Parathyroid adenoma (tissue), 2 donors: Measurements from ENCODE around the gene OR4B1.

Experiments
- H2AFZ ChIP-seq: fragments of 300-600 bp; sonication (generic); one replicate; pipeline ENCODE4 v1.7.0; 2017; ENCODE audit warnings: antibody characterized with exemption, mild to moderate bottlenecking
- H3K27ac ChIP-seq: fragments of 300-600 bp; sonication (generic); one replicate; pipeline ENCODE4 v1.7.0; 2017
- H3K27me3 ChIP-seq: fragments of 300-600 bp; sonication (generic); one replicate; pipeline ENCODE4 v1.7.0; 2017; ENCODE audit warnings: low read length; ENCODE audit not compliant: control insufficient read depth, insufficient read depth
- H3K36me3 ChIP-seq: fragments of 300-600 bp; sonication (generic); one replicate; pipeline ENCODE4 v1.7.0; 2017; ENCODE audit warnings: low read length; ENCODE audit not compliant: control insufficient read depth, insufficient read depth
- H3K4me1 ChIP-seq: fragments of 300-600 bp; sonication (generic); one replicate; pipeline ENCODE4 v1.7.0; 2017; ENCODE audit warnings: control low read depth
- H3K4me2 ChIP-seq: fragments of 300-600 bp; sonication (generic); one replicate; pipeline ENCODE4 v1.7.0; 2017; ENCODE audit warnings: low read length
- H3K4me3 ChIP-seq: fragments of 300-600 bp; sonication (generic); one replicate; pipeline ENCODE4 v1.7.0; 2017; ENCODE audit warnings: low read depth, low read length
- H3K79me2 ChIP-seq: fragments of 300-600 bp; sonication (generic); one replicate; pipeline ENCODE4 v1.7.0; 2017; ENCODE audit warnings: control low read depth
- H3K9ac ChIP-seq: fragments of 300-600 bp; sonication (generic); one replicate; pipeline ENCODE4 v1.7.0; 2017; ENCODE audit warnings: mild to moderate bottlenecking
- H3K9me3 ChIP-seq: fragments of 300-600 bp; sonication (generic); one replicate; pipeline ENCODE4 v1.7.0; 2017; ENCODE audit warnings: low read length; ENCODE audit not compliant: control insufficient read depth
- TF ChIP-seq, protein P1 (sequence below): fragments of 300-600 bp; sonication (generic); IDR thresholded peaks from one replicate; pipeline ENCODE4 v1.7.0; 2017; ENCODE audit warnings: antibody characterized with exemption, mild to moderate bottlenecking
- donor health status: primary hyperparathyroidism.

Gene OR4B1

DNA sequence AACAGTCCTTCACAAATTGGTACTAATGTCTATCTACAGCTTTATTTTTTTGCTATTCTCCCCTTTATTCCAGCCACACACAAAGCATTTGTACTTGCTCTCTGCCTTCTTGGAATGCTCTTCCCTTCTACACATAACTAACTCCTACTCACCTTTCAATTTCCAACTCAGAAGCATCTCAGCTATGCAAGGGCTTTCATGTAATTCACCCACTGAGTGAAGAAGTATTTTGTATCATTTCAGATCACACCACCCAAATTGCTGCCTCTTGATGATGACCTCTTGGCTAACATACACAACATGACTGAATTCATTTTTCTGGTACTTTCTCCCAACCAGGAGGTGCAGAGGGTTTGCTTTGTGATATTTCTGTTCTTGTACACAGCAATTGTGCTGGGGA is 28.2 kb downstream of the OR4B1 start, which contains the start of gene OR4X2:
OR4X2 (plus strand) TSS at position 301 of the 400 bp plus-strand sequence; CDS start at position 301, 0 bp downstream.
- no peak within 1 kb of the TSS for H2AFZ ChIP-seq
- no peaks in the 10 kb centered on the region for H3K79me2 ChIP-seq
- TF ChIP-seq, protein P1, sequence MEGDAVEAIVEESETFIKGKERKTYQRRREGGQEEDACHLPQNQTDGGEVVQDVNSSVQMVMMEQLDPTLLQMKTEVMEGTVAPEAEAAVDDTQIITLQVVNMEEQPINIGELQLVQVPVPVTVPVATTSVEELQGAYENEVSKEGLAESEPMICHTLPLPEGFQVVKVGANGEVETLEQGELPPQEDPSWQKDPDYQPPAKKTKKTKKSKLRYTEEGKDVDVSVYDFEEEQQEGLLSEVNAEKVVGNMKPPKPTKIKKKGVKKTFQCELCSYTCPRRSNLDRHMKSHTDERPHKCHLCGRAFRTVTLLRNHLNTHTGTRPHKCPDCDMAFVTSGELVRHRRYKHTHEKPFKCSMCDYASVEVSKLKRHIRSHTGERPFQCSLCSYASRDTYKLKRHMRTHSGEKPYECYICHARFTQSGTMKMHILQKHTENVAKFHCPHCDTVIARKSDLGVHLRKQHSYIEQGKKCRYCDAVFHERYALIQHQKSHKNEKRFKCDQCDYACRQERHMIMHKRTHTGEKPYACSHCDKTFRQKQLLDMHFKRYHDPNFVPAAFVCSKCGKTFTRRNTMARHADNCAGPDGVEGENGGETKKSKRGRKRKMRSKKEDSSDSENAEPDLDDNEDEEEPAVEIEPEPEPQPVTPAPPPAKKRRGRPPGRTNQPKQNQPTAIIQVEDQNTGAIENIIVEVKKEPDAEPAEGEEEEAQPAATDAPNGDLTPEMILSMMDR = no peak
- no peaks in the 10 kb centered on the region for H3K9me3 ChIP-seq
- no peaks in the 10 kb centered on the region for H3K4me1 ChIP-seq
- no peaks in the 10 kb centered on the region for H3K36me3 ChIP-seq
- H3K4me2 ChIP-seq = no peak within 1 kb of the TSS
- no peaks in the 10 kb centered on the region for H3K27me3 ChIP-seq
- no peak within 1 kb of the TSS for H3K4me3 ChIP-seq
- no peak within 1 kb of the TSS for H3K9ac ChIP-seq
- no peak within 1 kb of the TSS for H3K27ac ChIP-seq

DNA sequence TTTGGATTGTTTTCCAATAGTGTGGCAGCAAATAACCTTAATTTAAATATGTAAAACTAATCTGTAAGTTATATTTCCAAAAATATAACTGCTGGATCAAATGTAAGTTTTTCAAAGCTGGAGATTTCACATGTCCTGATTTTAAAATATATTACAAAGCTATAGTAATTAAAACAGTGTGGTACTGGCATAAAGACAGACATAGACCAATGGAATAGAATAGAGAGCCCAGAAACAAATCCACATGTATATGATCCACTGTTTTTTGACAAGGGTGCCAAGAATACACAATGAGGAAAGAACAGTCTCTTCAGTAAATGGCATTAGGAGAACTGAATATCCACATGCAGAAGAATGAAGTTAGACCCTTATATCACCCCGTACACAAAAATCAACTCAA is 32.3 kb downstream of the OR4B1 start:
- H3K27me3 ChIP-seq = no peaks in the 10 kb centered on the region
- no peaks in the 10 kb centered on the region for H3K36me3 ChIP-seq
- H3K79me2 ChIP-seq = no peaks in the 10 kb centered on the region
- no peak overlapping the region for H2AFZ ChIP-seq
- no peaks in the 10 kb centered on the region for H3K4me1 ChIP-seq
- TF ChIP-seq, protein P1 = no peak
- no peak overlapping the region for H3K9ac ChIP-seq
- H3K9me3 ChIP-seq = no peaks in the 10 kb centered on the region
- H3K27ac ChIP-seq = no peak overlapping the region
- H3K4me2 ChIP-seq = no peak overlapping the region
- H3K4me3 ChIP-seq = no peak overlapping the region

DNA sequence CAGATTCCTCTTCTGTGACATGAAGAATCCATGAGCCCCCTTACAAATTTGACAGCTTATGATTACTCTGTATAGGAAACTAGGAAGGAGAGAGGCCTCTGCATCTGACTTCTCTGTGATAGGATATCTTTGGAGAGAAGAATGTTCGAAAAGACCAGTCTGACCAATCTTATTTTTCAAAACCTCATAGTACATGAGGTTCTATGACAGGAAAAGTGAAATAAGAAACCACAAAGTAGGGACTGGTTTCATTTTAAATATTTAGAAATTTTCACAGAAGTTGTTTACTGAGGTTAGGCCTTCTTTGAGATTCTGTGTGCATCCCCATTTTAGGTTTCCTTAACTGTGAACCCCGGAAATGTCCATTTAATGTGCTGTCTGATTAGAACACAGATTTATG is 45.0 kb downstream of the OR4B1 start:
- H3K27ac ChIP-seq = no peak overlapping the region
- H3K79me2 ChIP-seq = no peaks in the 10 kb centered on the region
- H3K9ac ChIP-seq = no peak overlapping the region
- H3K4me3 ChIP-seq = no peak overlapping the region
- H3K4me2 ChIP-seq = no peak overlapping the region
- H3K9me3 ChIP-seq = no peaks in the 10 kb centered on the region
- no peaks in the 10 kb centered on the region for H3K36me3 ChIP-seq
- H3K4me1 ChIP-seq = no peaks in the 10 kb centered on the region
- TF ChIP-seq, protein P1 = no peak
- no peaks in the 10 kb centered on the region for H3K27me3 ChIP-seq
- H2AFZ ChIP-seq = no peak overlapping the region

DNA sequence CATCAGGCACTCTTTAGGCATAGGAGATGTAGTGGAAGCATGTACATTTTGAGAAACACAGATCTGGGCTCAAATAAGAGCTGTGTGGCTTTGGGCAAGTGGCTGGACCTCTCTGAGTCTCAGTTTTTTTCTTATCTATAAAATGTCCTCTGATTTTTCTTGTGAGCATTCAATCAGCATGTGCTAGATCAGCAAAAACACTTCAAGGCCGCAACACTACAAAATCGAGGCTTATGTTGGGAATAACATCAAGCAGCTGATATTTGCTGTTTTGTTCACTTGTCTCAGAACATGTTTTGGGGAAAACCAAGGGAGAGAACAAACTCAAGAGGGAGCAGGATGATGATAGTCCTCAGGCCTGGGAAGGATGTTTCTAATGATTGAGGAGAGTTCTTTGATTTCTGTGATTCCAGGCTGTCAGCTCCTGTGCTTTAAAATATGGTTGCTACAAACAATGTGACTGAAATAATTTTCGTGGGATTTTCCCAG is 46.9 kb downstream of the OR4B1 start, which contains the start of gene OR4X1:
OR4X1 (plus strand) TSS at position 439 of the 489 bp plus-strand sequence; CDS start at position 439, 0 bp downstream.
- Histone ChIP-seq H3K4me1 (no peaks in the 10 kb centered on the region), H3K36me3 (no peaks in the 10 kb centered on the region), H3K27me3 (no peaks in the 10 kb centered on the region), H3K27ac (no peak within 1 kb of the TSS), H3K9me3 (no peaks in the 10 kb centered on the region), H3K4me2 (no peak within 1 kb of the TSS), H2AFZ (no peak within 1 kb of the TSS), H3K9ac (no peak within 1 kb of the TSS), H3K4me3 (no peak within 1 kb of the TSS), H3K79me2 (no peaks in the 10 kb centered on the region)
- TF ChIP-seq, protein P1 = no peak
